Endothelial cell of umbilical vein (primary cell): ENCODE data around the gene PRAMEF14.
"Not testable (repeated sequence)": the region's sequence is repeated elsewhere in the genome, so short reads cannot be mapped to it uniquely, and the experiment has no call there.

Experiments
- GATA2 ChIP-seq: IDR thresholded peaks from 2 replicates; pipeline ENCODE4 v1.7.0; 2011; ENCODE audit warnings: low read depth, mild to moderate bottlenecking, moderate library complexity, mixed read lengths, low read length; ENCODE audit not compliant: insufficient read length, insufficient read depth
- POLR2A ChIP-seq: IDR thresholded peaks from 2 replicates; pipeline ENCODE4 v1.6.1; 2012; ENCODE audit warnings: low read depth, mild to moderate bottlenecking, control low read depth, low read length
- POLR2AphosphoS5 ChIP-seq: IDR thresholded peaks from 2 replicates; pipeline ENCODE4 v1.6.1; 2012; ENCODE audit warnings: low read depth, mild to moderate bottlenecking, control low read depth, low read length, moderate library complexity; ENCODE audit not compliant: insufficient read depth
- TF ChIP-seq, protein P1 (sequence below), 2 donors: IDR thresholded peaks; 1 replicate in 1 of 2; 2 replicates in 1 of 2; pipeline ENCODE4 v1.5.1; 2011; ENCODE audit warnings: low read length in 2 of 2, mild to moderate bottlenecking in 2 of 2, moderate library complexity in 2 of 2, control low read depth in 1 of 2, inconsistent platforms in 1 of 2, low read depth in 1 of 2; ENCODE audit not compliant: insufficient read depth in 1 of 2; ENCODE audit errors: extremely low read depth in 1 of 2

DNA sequence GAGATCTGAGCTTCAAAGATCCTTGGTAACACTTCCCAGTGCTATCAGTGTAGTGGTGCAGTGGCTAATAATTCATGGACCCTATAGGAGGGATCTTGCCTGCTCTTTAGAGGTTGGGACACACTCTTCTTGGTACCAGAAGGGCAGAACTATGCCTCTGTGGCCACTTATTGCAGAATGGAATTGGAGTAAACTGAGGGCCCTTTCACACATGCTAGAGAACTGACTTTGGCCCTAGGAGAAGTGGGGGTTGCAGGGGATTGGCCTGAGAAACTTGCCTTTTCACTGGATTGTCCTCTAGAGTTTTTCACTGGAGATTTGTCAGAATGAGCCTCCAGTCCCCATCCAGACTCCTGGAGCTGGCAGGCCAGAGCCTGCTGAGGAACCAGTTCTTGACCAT, 42.4 kb upstream of the PRAMEF14 start, which contains the start of gene PRAMEF17:
- TF ChIP-seq, protein P1, sequence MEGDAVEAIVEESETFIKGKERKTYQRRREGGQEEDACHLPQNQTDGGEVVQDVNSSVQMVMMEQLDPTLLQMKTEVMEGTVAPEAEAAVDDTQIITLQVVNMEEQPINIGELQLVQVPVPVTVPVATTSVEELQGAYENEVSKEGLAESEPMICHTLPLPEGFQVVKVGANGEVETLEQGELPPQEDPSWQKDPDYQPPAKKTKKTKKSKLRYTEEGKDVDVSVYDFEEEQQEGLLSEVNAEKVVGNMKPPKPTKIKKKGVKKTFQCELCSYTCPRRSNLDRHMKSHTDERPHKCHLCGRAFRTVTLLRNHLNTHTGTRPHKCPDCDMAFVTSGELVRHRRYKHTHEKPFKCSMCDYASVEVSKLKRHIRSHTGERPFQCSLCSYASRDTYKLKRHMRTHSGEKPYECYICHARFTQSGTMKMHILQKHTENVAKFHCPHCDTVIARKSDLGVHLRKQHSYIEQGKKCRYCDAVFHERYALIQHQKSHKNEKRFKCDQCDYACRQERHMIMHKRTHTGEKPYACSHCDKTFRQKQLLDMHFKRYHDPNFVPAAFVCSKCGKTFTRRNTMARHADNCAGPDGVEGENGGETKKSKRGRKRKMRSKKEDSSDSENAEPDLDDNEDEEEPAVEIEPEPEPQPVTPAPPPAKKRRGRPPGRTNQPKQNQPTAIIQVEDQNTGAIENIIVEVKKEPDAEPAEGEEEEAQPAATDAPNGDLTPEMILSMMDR (IDR thresholded peaks at IDR 0.05; ENCODE audit: extremely low read depth in 1 of 2, insufficient read depth in 1 of 2, low read depth in 1 of 2, low read length in 2 of 2): not testable (repeated sequence)
- not testable (repeated sequence) for TF ChIP-seq POLR2AphosphoS5, POLR2A, GATA2
